Vagina (tissue), 2 donors: Measurements from ENCODE around the gene ACAP3.

ENCODE experiments used
- CTCF ChIP-seq, 3 experiments: fragments of 450-650 bp in 2 of 3; fragments of 200-600 bp in 1 of 3; sonication (generic) in 1 of 3; IDR thresholded peaks; one replicate each; pipeline ENCODE4 v1.5.1; 2017 to 2019; ENCODE audit warnings: antibody characterized with exemption in 3 of 3, mild to moderate bottlenecking in 2 of 3, moderate library complexity in 2 of 3
- POLR2A ChIP-seq, 2 donors: fragments of 450-650 bp; IDR thresholded peaks; one replicate each; pipeline ENCODE4 v1.6.1; 2017; ENCODE audit warnings: antibody characterized with exemption in 2 of 2, mild to moderate bottlenecking in 2 of 2, moderate library complexity in 2 of 2
- POLR2AphosphoS5 ChIP-seq, 2 donors: sonication (generic); formaldehyde crosslinking; IDR thresholded peaks; one replicate each; pipeline ENCODE4 v1.9.0; 2017; ENCODE audit warnings: antibody characterized with exemption in 2 of 2, mild to moderate bottlenecking in 2 of 2, low read depth in 1 of 2; ENCODE audit not compliant: insufficient read depth in 1 of 2

DNA sequence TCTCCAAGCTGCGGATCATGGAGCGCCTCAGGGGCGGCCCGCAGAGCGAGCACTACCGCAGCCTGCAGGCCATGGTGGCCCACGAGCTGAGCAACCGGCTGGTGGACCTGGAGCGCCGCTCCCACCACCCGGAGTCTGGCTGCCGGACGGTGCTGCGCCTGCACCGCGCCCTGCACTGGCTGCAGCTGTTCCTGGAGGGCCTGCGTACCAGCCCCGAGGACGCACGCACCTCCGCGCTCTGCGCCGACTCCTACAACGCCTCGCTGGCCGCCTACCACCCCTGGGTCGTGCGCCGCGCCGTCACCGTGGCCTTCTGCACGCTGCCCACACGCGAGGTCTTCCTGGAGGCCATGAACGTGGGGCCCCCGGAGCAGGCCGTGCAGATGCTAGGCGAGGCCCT lies 19.6 kb upstream of the ACAP3 start:
- TF ChIP-seq CTCF (IDR thresholded peaks at IDR 0.05) = no peak
- TF ChIP-seq POLR2A (IDR thresholded peaks at IDR 0.05) = no peak
- TF ChIP-seq POLR2AphosphoS5 (IDR thresholded peaks at IDR 0.05; ENCODE audit: insufficient read depth in 1 of 2, low read depth in 1 of 2) = no peak
